ENCODE data around the gene JAG1. TPM values are rescaled to one million over a fixed set of nuclear protein-coding genes. Genes with fewer than 3 reads are reported as not detected.

JAG1 gene
- total and polyA plus RNA-seq, 9 of the 15 experiments (the other 6 are each of a cell fraction or from before 2014, with no cell fraction given): 0.04 to 0.40 (median 0.07) TPM

DNA sequence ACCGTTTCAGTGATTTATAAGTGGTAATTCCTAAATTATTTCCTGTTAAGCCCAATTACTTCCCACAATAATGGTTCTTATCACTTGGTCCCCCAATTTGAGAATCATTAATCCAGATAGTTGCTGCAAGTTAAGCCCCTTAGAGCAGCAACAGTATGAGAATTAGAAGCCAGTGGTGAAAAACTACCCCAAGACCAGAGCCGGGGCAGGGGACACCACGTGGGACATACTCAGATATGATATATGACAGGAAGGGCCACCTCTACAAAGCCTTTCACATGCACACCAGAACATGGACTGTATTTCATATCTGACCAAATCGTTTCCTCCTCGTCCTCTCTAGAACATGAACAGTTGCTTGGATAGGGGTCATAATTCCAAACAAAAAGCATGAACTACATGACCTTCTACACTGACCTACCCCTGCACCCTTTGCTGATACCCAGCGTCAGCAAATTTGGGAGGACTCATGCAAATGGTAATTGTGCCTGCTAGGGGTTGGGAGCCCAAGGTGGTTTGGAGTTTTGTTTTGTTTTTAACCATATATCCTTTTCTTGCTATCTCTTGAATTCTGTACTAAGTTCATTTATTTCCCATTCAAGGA lies 3.9 kb downstream of the JAG1 start (continued):
- no peak for TF ChIP-seq CLOCK (CRISPR knock-in tag; IDR thresholded peaks at IDR 0.05; ENCODE audit: borderline replicate concordance)
- TF ChIP-seq, protein P1, sequence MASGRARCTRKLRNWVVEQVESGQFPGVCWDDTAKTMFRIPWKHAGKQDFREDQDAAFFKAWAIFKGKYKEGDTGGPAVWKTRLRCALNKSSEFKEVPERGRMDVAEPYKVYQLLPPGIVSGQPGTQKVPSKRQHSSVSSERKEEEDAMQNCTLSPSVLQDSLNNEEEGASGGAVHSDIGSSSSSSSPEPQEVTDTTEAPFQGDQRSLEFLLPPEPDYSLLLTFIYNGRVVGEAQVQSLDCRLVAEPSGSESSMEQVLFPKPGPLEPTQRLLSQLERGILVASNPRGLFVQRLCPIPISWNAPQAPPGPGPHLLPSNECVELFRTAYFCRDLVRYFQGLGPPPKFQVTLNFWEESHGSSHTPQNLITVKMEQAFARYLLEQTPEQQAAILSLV (tag; IDR thresholded peaks at IDR 0.05): no peak

DNA sequence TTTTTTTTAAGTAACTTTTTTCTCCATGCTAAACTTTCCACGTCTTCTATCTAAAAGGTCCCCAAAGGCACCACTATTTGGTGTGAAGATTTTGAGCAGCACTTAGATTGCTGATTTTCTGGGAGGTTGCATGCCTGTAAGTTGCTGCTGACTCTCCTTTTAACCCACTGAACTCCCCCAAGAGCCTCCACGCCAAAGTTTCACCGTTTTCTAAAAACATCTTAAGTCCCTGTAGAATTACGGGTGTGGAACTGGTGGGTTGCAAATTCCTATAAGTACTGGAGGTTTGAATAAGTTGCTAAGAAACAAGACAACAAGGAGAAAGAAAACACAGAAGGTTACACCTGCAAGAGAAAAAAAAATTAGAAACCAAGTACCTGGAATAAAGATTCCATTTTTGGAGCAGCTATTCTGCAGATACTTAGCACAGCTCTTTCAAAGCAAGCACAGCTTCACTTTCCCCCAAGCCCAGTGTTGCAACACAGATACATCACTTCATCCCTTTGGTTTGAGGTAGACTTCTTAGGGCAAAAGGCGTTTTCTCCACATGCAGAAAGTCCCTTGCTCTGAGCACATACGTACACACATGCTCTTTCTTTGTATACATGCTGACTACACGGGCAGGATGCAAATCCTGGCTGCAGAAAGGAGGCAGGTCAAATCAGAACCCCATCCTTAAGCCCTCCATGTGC lies 5.0 kb downstream of the JAG1 start:
- H3K27ac ChIP-seq (ENCODE audit: extremely low read depth, low read depth, low read length): no peak overlapping the region
- intact Hi-C loops (cut with micrococcal nuclease): no loop called here
- POLR2A ChIA-PET: no interaction called here
- no TSS peak for BruUV-seq (replicated peaks)
- H3K9ac ChIP-seq (ENCODE audit: insufficient read depth in 1 of 2, low read depth in 2 of 2, low read length in 2 of 2): no peak overlapping the region
- ATAC-seq (no peak), DNase-seq (ENCODE audit: extremely low read depth in 1 of 4, low spot score in 3 of 4) (no peak), FAIRE-seq (no peak)
- in situ Hi-C loops (cut with MboI): no loop called here
- TF ChIP-seq CSDE1 (IDR thresholded peaks at IDR 0.05) (no peak), SMAD1 (IDR thresholded peaks at IDR 0.05; ENCODE audit: low read depth, low read length, partially characterized antibody) (no peak), CHD1 (IDR thresholded peaks at IDR 0.05; ENCODE audit: low read length) (no peak), RFX5 (IDR thresholded peaks at IDR 0.05; ENCODE audit: low read depth, low read length) (no peak)
- CTCF ChIA-PET (ENCODE audit: low intra/inter-chr PET ratio): interaction anchor here (0.7 kb wide), 1 partner anchor 120 kb away, joined by 3 read pairs; no protein-coding TSS in a partner anchor
- H2AFZ ChIP-seq (ENCODE audit: low read depth, low read length): no peak overlapping the region
- WGBS (ENCODE audit: insufficient coverage, low coverage, missing lambda C conversion rate): 0% methylated on average over 7 of the region's 7 CpGs
- H3K4me3 ChIP-seq: no peak overlapping the region
- peaks cover 0 to 36% of the 10 kb centered on the region in 2 experiments; a peak in 4 of 5 replicates for H3K27me3 ChIP-seq (ENCODE audit: control insufficient read depth in 2 of 2, insufficient read depth in 2 of 2, low read length in 2 of 2)
- H4K20me1 ChIP-seq (replicated peaks; ENCODE audit: control insufficient read depth, insufficient read depth, low read length): no peaks in the 10 kb centered on the region
- no peaks in the 10 kb centered on the region for H3K9me1 ChIP-seq (ENCODE audit: control insufficient read depth, insufficient read depth, low read length)
- H3K4me2 ChIP-seq (ENCODE audit: insufficient read depth, low read length): no peak overlapping the region
- peaks cover 0 to 24% of the 10 kb centered on the region in 2 experiments; a peak in 2 of 5 replicates for H3K4me1 ChIP-seq (replicated peaks in 1 of 2; ENCODE audit: control insufficient read depth in 2 of 2, insufficient read depth in 2 of 2, low read length in 2 of 2)
- H3K9me3 ChIP-seq (replicated peaks; ENCODE audit: control insufficient read depth, insufficient read depth, low read depth, low read length): no peaks in the 10 kb centered on the region
- no peaks in the 10 kb centered on the region for H3K36me3 ChIP-seq (ENCODE audit: control insufficient read depth, insufficient read depth, low read length)
- H3K79me2 ChIP-seq (ENCODE audit: control insufficient read depth, insufficient read depth, low read length): no peaks in the 10 kb centered on the region

Measured in K562 (cell line).